ENCODE data around the gene PLIN5.

The PLIN5 gene

DNA sequence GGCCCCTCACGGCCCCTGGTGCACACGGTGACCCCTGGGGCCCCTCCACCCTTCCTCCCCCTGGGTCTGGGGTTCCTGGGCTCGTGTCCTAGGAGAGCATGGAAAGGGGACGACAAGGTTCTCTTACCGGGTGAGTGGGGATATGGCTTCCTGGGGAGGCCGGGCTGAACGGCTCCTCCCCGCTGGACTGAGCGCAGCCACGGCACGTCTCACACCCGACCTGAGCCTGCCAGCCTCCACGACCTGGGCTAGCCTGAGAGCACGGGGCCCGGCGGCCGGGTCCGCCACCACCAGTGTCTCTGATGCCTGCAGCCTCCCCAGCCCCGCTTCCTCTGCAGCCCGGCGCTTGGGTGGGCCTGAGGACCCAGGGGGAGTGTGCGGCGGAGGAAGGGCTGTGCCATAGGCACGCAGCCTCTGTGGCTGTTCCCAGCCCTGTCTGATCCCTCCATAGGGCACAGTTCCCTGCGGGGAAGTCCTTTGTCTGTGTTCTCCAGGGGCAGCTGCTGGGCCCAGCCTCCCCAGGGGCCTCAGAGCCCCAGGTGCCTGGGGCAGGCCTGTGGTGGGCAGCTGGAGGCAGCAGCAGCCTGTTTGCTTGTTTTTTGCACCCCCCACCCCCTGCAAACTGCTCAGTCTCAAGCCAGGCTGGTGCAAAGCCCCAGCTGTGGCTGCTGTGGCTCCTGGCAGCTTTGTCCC lies 31.7 kb downstream of the PLIN5 start:
- Histone ChIP-seq H3K36me3 (peaks cover 27 to 72% (median 42%) of the 10 kb centered on the region in 11 experiments), H3K27me3 (no peaks in the 10 kb centered on the region), H3K4me1 (peaks cover 45 to 70% (median 59%) of the 10 kb centered on the region in 10 experiments), H3K4me3 (peak overlapping the region in 6 of 10 experiments; percentile 4 to 45 (median 32); a peak in 9 of 20 replicates), H3K9me3 (replicated peaks in 1 of 11) (no peaks in the 10 kb centered on the region), H3K9ac (peak overlapping the region in 9 of 11 experiments; percentile 1 to 75 (median 62); a peak in 17 of 22 replicates), H3K4me2 (peak overlapping the region; percentile 46 to 96 (median 88); a peak in 21 of 22 replicates), H3K27ac (peak overlapping the region in 8 of 11 experiments; percentile 39 to 79 (median 60); a peak in 16 of 22 replicates), H4K20me1 (peaks cover 0 to 54% (median 26%) of the 10 kb centered on the region in 11 experiments; a peak in 18 of 22 replicates)
- no peak for TF ChIP-seq Cebpa-rat (IDR thresholded peaks at IDR 0.05)

DNA sequence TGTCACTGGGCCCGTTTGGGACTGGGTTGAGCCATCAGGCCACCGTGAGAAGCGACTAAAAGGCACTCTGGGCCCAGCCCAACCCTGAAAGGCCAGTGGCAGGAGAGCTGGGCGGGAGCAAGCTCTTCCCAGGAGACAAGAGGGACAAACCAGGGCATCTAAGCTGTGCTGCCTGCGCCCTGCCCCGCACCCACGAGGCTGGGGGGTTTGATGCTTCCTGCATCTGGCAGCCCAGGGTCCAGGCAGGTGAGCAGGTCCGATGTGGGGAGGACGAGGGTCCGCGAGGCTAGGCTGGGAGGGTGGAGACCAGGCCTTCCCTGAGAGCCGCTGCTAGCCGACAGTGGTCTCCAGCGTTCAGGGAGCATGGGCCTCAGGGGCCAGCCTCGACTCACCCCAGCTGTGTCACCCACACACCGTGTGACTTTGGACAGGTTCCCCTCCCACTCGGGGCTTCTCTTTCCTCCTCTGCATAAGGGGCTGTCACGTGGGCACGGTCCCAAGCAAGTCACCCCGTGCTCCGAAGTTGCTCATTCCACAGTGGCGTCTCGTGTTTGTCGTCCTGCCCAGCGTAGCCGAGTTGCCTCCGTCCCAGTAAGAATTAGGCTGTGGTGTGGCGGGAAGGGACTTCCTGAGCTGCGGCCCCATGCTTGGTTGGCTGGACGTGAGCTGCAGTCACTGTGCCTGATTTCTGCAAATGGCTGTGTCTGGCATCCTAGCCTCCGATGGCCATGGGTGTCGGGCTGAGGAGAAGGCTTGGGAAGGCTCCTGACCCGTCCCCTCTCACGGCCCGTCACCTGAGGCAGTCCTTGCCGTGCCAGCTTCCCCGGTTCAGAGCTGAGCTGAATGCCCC lies 32.5 kb downstream of the PLIN5 start:
- Histone ChIP-seq H3K4me2 (peak overlapping the region; percentile 46 to 96 (median 88)), H3K27me3 (no peaks in the 10 kb centered on the region), H3K4me3 (peak overlapping the region in 6 of 10 experiments; percentile 4 to 45 (median 32); a peak in 9 of 20 replicates), H4K20me1 (peaks cover 0 to 54% (median 26%) of the 10 kb centered on the region in 11 experiments; a peak in 18 of 22 replicates), H3K9ac (peak overlapping the region in 9 of 11 experiments; percentile 11 to 75 (median 62); a peak in 17 of 22 replicates), H3K36me3 (peaks cover 35 to 77% (median 50%) of the 10 kb centered on the region in 11 experiments), H3K4me1 (peaks cover 45 to 65% (median 59%) of the 10 kb centered on the region in 10 experiments), H3K27ac (peak overlapping the region in 8 of 11 experiments; percentile 39 to 79 (median 60); a peak in 16 of 22 replicates), H3K9me3 (replicated peaks in 1 of 11) (no peaks in the 10 kb centered on the region)
- TF ChIP-seq Cebpa-rat (IDR thresholded peaks at IDR 0.05), result no peak

DNA sequence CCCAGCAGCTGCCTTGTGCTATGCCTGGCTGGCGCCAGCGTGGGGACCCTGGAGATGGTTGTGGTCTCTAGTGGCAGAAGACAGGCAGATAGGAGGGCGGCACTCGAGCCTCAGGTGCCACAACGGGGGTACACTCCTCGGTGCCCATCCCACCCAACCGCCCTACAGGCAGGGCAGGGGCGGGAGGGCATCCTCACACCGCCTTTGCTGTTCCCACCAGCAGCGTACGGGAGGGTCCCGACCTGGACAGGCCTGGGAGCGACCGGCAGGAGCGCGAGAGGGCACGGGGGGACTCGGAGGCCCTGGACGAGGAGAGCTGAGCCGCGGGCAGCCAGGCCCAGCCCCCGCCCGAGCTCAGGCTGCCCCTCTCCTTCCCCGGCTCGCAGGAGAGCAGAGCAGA lies 33.3 kb downstream of the PLIN5 start:
- H3K27ac ChIP-seq, result peak overlapping the region in 2 of 11 experiments; percentile 73 to 79; a peak in 4 of 22 replicates
- H3K27me3 ChIP-seq, result no peaks in the 10 kb centered on the region
- TF ChIP-seq Cebpa-rat (IDR thresholded peaks at IDR 0.05), result no peak
- H3K4me2 ChIP-seq, result peak overlapping the region in 10 of 11 experiments; percentile 54 to 96 (median 90); a peak in 17 of 22 replicates
- H3K4me3 ChIP-seq, result no peak overlapping the region
- peaks cover 0 to 55% (median 26%) of the 10 kb centered on the region in 11 experiments; a peak in 18 of 22 replicates for H4K20me1 ChIP-seq
- peaks cover 42 to 77% (median 58%) of the 10 kb centered on the region in 11 experiments for H3K36me3 ChIP-seq
- H3K4me1 ChIP-seq, result peaks cover 40 to 58% (median 53%) of the 10 kb centered on the region in 10 experiments
- H3K9ac ChIP-seq, result peak overlapping the region in 7 of 11 experiments; percentile 11 to 75 (median 61); a peak in 9 of 22 replicates
- no peaks in the 10 kb centered on the region for H3K9me3 ChIP-seq (replicated peaks in 1 of 11)

DNA sequence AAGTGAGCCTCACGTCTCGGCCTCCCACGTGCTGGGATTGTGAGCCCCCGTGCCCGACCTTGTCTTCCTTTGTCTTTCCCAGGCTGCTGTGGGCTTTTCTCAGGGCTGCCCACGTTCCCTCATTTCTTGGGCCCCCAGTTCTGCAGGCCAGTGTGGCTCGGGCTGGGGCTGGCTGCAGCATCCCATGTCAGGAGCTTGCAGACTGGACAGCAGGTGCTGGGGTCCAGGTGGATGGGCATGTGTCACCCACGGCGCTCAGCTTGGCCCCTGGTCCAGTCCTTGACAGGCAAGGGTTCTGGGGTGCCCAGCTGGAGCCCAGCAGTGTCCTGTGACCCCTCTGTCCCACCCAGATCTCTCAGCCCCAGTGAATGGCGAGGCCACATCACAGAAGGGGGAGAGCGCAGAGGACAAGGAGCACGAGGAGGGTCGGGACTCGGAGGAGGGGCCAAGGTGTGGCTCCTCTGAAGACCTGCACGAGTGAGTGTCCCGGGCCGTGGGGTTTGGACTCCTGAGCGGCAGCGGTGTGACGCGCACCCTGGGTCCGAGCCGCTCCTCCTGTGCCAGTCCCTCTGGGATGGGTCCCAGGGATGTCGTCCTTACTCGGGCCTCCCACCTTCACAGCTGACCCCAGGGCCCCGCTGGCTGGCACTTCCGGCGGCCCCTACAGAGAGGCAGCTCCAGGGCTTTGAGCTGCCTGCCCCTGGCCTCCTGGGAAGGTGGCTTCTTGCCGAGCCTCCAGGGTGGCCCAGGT lies 34.0 kb downstream of the PLIN5 start:
- Histone ChIP-seq H3K9ac (peak overlapping the region in 7 of 11 experiments; percentile 15 to 75 (median 61); a peak in 9 of 22 replicates), H3K36me3 (peaks cover 48 to 81% (median 64%) of the 10 kb centered on the region in 11 experiments)
- TF ChIP-seq Cebpa-rat (IDR thresholded peaks at IDR 0.05), result no peak

DNA sequence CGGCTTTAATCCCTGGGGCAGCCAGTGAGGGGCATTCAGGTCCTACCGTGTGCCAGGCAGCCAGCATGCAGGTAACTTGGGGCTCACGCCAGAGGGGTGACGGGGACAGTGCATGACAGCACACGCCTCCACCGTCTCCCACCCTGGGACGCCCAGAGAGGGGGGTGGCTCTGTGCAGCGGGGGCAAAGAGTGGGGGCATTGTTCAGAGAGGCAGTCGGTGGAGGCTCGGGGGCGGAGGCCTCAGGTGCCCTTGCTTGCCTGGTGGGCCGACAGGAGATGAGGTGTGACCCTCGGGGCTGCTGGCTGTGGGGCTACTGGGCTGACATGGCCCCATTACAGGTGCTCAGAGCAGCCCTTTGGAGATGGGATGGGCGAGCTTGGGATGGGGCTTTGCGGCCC lies 35.2 kb downstream of the PLIN5 start:
- Histone ChIP-seq H3K4me2 (no peak overlapping the region), H4K20me1 (peaks cover 0 to 67% (median 27%) of the 10 kb centered on the region in 11 experiments; a peak in 18 of 22 replicates), H3K36me3 (peaks cover 55 to 81% (median 69%) of the 10 kb centered on the region in 11 experiments), H3K27ac (no peak overlapping the region), H3K27me3 (no peaks in the 10 kb centered on the region), H3K4me3 (no peak overlapping the region), H3K4me1 (peaks cover 27 to 40% (median 39%) of the 10 kb centered on the region in 10 experiments), H3K9me3 (replicated peaks in 1 of 11) (no peaks in the 10 kb centered on the region), H3K9ac (no peak overlapping the region)
- TF ChIP-seq Cebpa-rat (IDR thresholded peaks at IDR 0.05), result no peak

More for the DNA sequence above, 34.0 kb downstream of the PLIN5 start:
- no peaks in the 10 kb centered on the region for H3K27me3 ChIP-seq
- H3K4me3 ChIP-seq, result no peak overlapping the region
- no peaks in the 10 kb centered on the region for H3K9me3 ChIP-seq (replicated peaks in 1 of 11)
- peak overlapping the region in 6 of 11 experiments; percentile 86 to 96 (median 93); a peak in 8 of 22 replicates for H3K4me2 ChIP-seq
- peaks cover 33 to 52% (median 46%) of the 10 kb centered on the region in 10 experiments for H3K4me1 ChIP-seq
- peaks cover 0 to 62% (median 26%) of the 10 kb centered on the region in 11 experiments; a peak in 18 of 22 replicates for H4K20me1 ChIP-seq
- H3K27ac ChIP-seq, result 0 out of 22 replicates have a peak overlapping the region, but pooled peaks of 2 of the 11 experiments have one; percentile 73 to 79

DNA sequence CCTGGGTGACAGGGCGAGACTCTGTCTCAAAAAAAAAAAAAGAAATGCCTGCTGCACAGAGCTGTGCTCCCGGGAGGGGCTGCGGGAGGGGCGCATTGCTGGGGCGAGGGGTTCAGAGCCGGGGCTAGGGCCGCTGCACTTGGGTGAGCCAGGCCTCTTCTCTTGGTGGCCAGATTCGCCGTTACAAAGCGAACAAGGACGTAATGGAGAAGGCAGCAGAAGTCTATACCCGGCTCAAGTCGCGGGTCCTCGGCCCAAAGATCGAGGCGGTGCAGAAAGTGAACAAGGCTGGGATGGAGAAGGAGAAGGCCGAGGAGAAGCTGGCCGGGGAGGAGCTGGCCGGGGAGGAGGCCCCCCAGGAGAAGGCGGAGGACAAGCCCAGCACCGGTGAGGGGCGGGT lies 35.7 kb downstream of the PLIN5 start:
- no peaks in the 10 kb centered on the region for H3K9me3 ChIP-seq (replicated peaks in 1 of 11)
- no peak overlapping the region for H3K27ac ChIP-seq
- no peak overlapping the region for H3K4me2 ChIP-seq
- H3K9ac ChIP-seq, result no peak overlapping the region
- no peak overlapping the region for H3K4me3 ChIP-seq
- peaks cover 21 to 35% (median 33%) of the 10 kb centered on the region in 10 experiments; a peak in 19 of 20 replicates for H3K4me1 ChIP-seq
- H3K36me3 ChIP-seq, result peaks cover 61 to 82% (median 74%) of the 10 kb centered on the region in 11 experiments
- no peak for TF ChIP-seq Cebpa-rat (IDR thresholded peaks at IDR 0.05)
- peaks cover 0 to 67% (median 26%) of the 10 kb centered on the region in 11 experiments; a peak in 18 of 22 replicates for H4K20me1 ChIP-seq
- H3K27me3 ChIP-seq, result no peaks in the 10 kb centered on the region

DNA sequence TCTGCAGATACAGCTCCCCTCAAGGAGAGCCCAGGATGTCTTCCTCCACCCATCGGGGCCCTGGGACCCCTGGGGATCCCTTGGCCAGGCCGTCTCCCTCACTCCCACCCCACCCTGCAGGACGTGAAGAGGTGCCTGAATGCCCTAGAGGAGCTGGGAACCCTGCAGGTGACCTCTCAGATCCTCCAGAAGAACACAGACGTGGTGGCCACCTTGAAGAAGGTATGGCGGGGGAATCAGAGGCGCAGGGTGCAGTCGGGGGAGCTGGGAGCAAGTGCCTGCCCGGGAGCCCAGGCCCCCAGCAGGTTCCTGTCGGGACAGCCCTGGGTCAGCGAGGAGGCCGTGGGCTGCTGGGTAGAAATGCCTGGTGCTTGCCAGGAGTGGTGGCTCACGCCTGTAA lies 36.3 kb downstream of the PLIN5 start:
- H3K27me3 ChIP-seq, result no peaks in the 10 kb centered on the region
- no peak overlapping the region for H3K4me3 ChIP-seq
- no peaks in the 10 kb centered on the region for H3K9me3 ChIP-seq (replicated peaks in 1 of 11)
- H3K4me2 ChIP-seq, result no peak overlapping the region
- peaks cover 15 to 28% (median 27%) of the 10 kb centered on the region in 10 experiments; a peak in 19 of 20 replicates for H3K4me1 ChIP-seq
- H3K27ac ChIP-seq, result no peak overlapping the region
- TF ChIP-seq Cebpa-rat (IDR thresholded peaks at IDR 0.05), result no peak
- peaks cover 0 to 67% (median 22%) of the 10 kb centered on the region in 11 experiments; a peak in 18 of 22 replicates for H4K20me1 ChIP-seq
- no peak overlapping the region for H3K9ac ChIP-seq
- H3K36me3 ChIP-seq, result peaks cover 65 to 86% (median 80%) of the 10 kb centered on the region in 11 experiments

All from BLaER1 treated with 17β-estradiol and CSF1 and Interleukin-3, amounts not matched to agents 10 nM and 100 nM (cell line).